Measurements from ENCODE around the gene VKORC1L1.
"Not testable (repeated sequence)": the region's sequence is repeated elsewhere in the genome, so short reads cannot be mapped to it uniquely, and the experiment has no call there.

DNA sequence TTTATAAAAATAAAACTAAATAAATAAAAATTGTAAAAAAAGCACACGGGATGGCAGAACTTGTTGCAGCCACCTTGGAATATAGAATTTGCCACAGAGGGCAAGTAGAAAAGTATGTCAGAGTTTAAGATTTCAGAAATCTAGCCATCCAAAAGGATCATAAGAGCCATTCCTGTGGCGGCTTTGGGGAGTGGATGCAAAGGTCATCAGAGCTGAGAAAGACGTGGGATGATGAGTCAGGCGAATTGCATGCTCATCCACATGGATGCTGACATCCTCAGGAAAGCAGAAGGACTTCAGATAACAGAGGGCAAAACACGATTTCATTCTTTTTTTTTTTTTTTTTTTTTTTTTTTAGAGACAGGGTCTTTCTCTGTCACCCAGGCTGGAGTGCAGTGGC lies 3.6 kb upstream of the VKORC1L1 start:
- TF ChIP-seq KDM1A (IDR thresholded peaks at IDR 0.05; ENCODE audit: borderline replicate concordance); STAT1 (conservative IDR thresholded peaks at IDR 0.05); SMARCA5 (IDR thresholded peaks at IDR 0.05); BMI1 (IDR thresholded peaks at IDR 0.05; ENCODE audit: borderline replicate concordance); TAF1 (IDR thresholded peaks at IDR 0.05; ENCODE audit: borderline replicate concordance, low read depth, low read length); ZSCAN29 (IDR thresholded peaks at IDR 0.05); POLR2AphosphoS5 (IDR thresholded peaks at IDR 0.05; ENCODE audit: low read length); RFX5 (IDR thresholded peaks at IDR 0.05; ENCODE audit: low read depth, low read length); JUND (IDR thresholded peaks at IDR 0.05; ENCODE audit: low read depth, low read length); POLR2A (IDR thresholded peaks at IDR 0.05; ENCODE audit: low read depth, low read length); EZH2 (IDR thresholded peaks at IDR 0.05; ENCODE audit: borderline replicate concordance, control insufficient read depth, low read depth, low read length); YY1 (IDR thresholded peaks at IDR 0.05; ENCODE audit: low read depth, low read length): not testable (repeated sequence)
- TF ChIP-seq, protein P1, sequence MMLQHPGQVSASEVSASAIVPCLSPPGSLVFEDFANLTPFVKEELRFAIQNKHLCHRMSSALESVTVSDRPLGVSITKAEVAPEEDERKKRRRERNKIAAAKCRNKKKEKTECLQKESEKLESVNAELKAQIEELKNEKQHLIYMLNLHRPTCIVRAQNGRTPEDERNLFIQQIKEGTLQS (IDR thresholded peaks at IDR 0.05; ENCODE audit: borderline replicate concordance, extremely low read depth, low read depth, low read length): not testable (repeated sequence)
